ENCODE data around the gene ALDH1L1. TPM values are rescaled to one million over a fixed set of nuclear protein-coding genes. Genes with fewer than 3 reads are reported as not detected.
A peak's percentile ranks its signal among the peaks of the same experiment; 100 is the strongest.

ALDH1L1 gene
- total and polyA plus RNA-seq, 4 donors: 0.51 to 9.0 (median 2.8) TPM

- WGBS, 2 donors: 93 to 94% methylated on average over 7 of the region's 7 CpGs
- Histone ChIP-seq H3K27me3 (ENCODE audit: control insufficient read depth in 3 of 3, insufficient read depth in 3 of 3, low read length in 2 of 3) (no peaks in the 10 kb centered on the region), H3K4me3 (no peak overlapping the region), H3K9me3 (ENCODE audit: control insufficient read depth in 4 of 4, insufficient read depth in 3 of 4, low read length in 3 of 4) (no peaks in the 10 kb centered on the region), H3K4me1 (ENCODE audit: control insufficient read depth in 5 of 5, insufficient read depth in 5 of 5, low read length in 5 of 5) (peaks cover 0 to 10% (median 4%) of the 10 kb centered on the region in 5 donors), H3K27ac (ENCODE audit: low read depth in 1 of 2, low read length in 1 of 2) (no peak overlapping the region), H3K9ac (ENCODE audit: insufficient read depth in 1 of 2, low read length in 2 of 2) (no peak overlapping the region), H3K36me3 (ENCODE audit: control insufficient read depth in 4 of 4, insufficient read depth in 4 of 4, low read length in 4 of 4) (peaks cover 0 to 2% (median 0%) of the 10 kb centered on the region in 4 donors)
- ATAC-seq (ENCODE audit: insufficient read depth, low FRiP score): no peak
- TF ChIP-seq CTCF (IDR thresholded peaks at IDR 0.05; ENCODE audit: control extremely low read depth, extremely low read depth): no peak
- no peak for DNase-seq
Observed at GRCh38 chr3:126060613-126061145, 119.7 kb downstream of the ALDH1L1 start.

DNA sequence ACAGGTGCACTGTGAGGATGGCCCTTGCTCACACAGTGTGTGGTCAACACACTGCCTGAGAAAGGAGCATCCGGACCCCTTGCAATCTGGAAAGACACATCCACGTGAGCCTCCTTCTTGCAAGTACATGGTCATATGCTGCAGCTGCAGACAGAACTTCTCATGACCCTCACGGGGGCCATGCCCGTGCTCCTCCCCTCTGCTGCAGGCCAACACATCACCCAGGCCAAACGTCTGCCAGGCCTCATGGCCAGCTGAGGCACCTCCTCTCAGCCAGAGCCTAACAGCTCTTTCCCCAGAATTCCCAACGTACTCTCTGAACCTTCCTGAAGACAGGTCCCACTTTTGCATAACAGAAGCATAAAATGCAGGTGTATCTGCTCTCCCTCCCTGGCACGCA, 121.7 kb downstream of the ALDH1L1 start:
- no peak overlapping the region for H3K4me3 ChIP-seq
- peaks cover 0 to 9% (median 0%) of the 10 kb centered on the region in 5 donors for H3K4me1 ChIP-seq (ENCODE audit: control insufficient read depth in 5 of 5, insufficient read depth in 5 of 5, low read length in 5 of 5)
- no peaks in the 10 kb centered on the region for H3K9me3 ChIP-seq (ENCODE audit: control insufficient read depth in 4 of 4, insufficient read depth in 3 of 4, low read length in 3 of 4)
- no peaks in the 10 kb centered on the region for H3K27me3 ChIP-seq (ENCODE audit: control insufficient read depth in 3 of 3, insufficient read depth in 3 of 3, low read length in 2 of 3)
- ATAC-seq (ENCODE audit: insufficient read depth, low FRiP score) (no peak), DNase-seq (peak in 1 of 3 donors; percentile 5)
- peaks cover 0 to 2% (median 0%) of the 10 kb centered on the region in 4 donors for H3K36me3 ChIP-seq (ENCODE audit: control insufficient read depth in 4 of 4, insufficient read depth in 4 of 4, low read length in 4 of 4)
- TF ChIP-seq CTCF (IDR thresholded peaks at IDR 0.05; ENCODE audit: control extremely low read depth, extremely low read depth): no peak
- no peak overlapping the region for H3K27ac ChIP-seq (ENCODE audit: low read depth in 1 of 2, low read length in 1 of 2)
- H3K9ac ChIP-seq (ENCODE audit: insufficient read depth in 1 of 2, low read length in 2 of 2): no peak overlapping the region
- WGBS, 2 donors: 90 to 92% methylated on average over 7 of the region's 7 CpGs

DNA sequence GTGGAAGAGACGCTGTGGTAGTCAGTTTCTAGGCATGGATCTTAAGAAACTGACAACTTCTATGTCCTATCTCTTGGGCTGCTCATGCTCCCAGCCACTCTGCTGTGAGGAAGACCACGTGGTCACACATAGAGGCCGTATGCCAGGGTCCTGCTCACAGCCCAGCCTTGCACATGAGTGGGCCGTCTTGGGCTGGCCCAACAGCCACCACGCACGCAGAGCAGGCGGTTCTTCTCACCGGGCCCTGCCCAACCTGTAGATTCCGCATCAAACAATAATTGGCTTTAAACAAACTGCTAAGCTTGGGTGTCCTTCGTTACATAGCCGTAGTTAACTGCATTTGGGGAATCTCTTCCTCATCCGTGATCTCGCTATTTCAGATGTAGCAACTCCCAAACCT, 122.5 kb downstream of the ALDH1L1 start:
- H3K27me3 ChIP-seq (ENCODE audit: control insufficient read depth in 3 of 3, insufficient read depth in 3 of 3, low read length in 2 of 3): no peaks in the 10 kb centered on the region
- TF ChIP-seq CTCF (IDR thresholded peaks at IDR 0.05; ENCODE audit: control extremely low read depth, extremely low read depth): no peak
- ATAC-seq (ENCODE audit: insufficient read depth, low FRiP score) (no peak), DNase-seq (no peak)
- H3K36me3 ChIP-seq (ENCODE audit: control insufficient read depth in 4 of 4, insufficient read depth in 4 of 4, low read length in 4 of 4): peaks cover 0 to 2% (median 0%) of the 10 kb centered on the region in 4 donors
- H3K4me3 ChIP-seq: no peak overlapping the region
- 96% methylated on average over 13 of the region's 13 CpGs for WGBS, 2 donors
- H3K4me1 ChIP-seq (ENCODE audit: control insufficient read depth in 5 of 5, insufficient read depth in 5 of 5, low read length in 5 of 5): peaks cover 0 to 9% (median 0%) of the 10 kb centered on the region in 5 donors
- no peak overlapping the region for H3K27ac ChIP-seq (ENCODE audit: low read depth in 1 of 2, low read length in 1 of 2)
- H3K9me3 ChIP-seq (ENCODE audit: control insufficient read depth in 4 of 4, insufficient read depth in 3 of 4, low read length in 3 of 4): no peaks in the 10 kb centered on the region
- no peak overlapping the region for H3K9ac ChIP-seq (ENCODE audit: insufficient read depth in 1 of 2, low read length in 2 of 2)

DNA sequence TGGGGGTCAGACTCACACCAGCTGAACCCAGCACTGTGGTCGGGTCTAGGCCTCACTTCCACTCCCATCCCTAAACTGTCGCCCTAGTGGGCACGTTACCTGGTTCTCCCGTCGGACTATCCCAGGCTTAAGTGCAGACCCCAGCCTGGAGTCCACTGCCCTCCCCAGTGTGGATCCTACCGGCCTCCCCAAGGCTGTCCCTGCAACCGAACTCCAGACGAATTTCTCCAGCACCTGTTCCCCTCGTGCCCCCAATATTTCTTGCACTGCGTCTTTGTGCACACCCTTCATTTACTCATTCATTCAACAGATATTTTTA, 122.9 kb downstream of the ALDH1L1 start:
- H3K9ac ChIP-seq (ENCODE audit: insufficient read depth in 1 of 2, low read length in 2 of 2): no peak overlapping the region
- H3K27me3 ChIP-seq (ENCODE audit: control insufficient read depth in 3 of 3, insufficient read depth in 3 of 3, low read length in 2 of 3): no peaks in the 10 kb centered on the region
- no peak overlapping the region for H3K27ac ChIP-seq (ENCODE audit: low read depth in 1 of 2, low read length in 1 of 2)
- ATAC-seq (ENCODE audit: insufficient read depth, low FRiP score): no peak
- WGBS, 2 donors: 93 to 94% methylated on average over 10 of the region's 10 CpGs
- peaks cover 0 to 9% (median 0%) of the 10 kb centered on the region in 5 donors for H3K4me1 ChIP-seq (ENCODE audit: control insufficient read depth in 5 of 5, insufficient read depth in 5 of 5, low read length in 5 of 5)
- no peaks in the 10 kb centered on the region for H3K9me3 ChIP-seq (ENCODE audit: control insufficient read depth in 4 of 4, insufficient read depth in 3 of 4, low read length in 3 of 4)
- H3K36me3 ChIP-seq (ENCODE audit: control insufficient read depth in 4 of 4, insufficient read depth in 4 of 4, low read length in 4 of 4): peaks cover 0 to 2% (median 0%) of the 10 kb centered on the region in 4 donors
- DNase-seq: no peak
- TF ChIP-seq CTCF (IDR thresholded peaks at IDR 0.05; ENCODE audit: control extremely low read depth, extremely low read depth): no peak
- H3K4me3 ChIP-seq: no peak overlapping the region
